HCT116 (cell line): ENCODE measurements around the gene MGRN1. TPM values are rescaled to one million over a fixed set of nuclear protein-coding genes. Genes with fewer than 3 reads are reported as not detected.

Source experiments
- ATAC-seq: fragments of 200-7000 bp; cut with Tn5 transposase; 2 replicates; pipeline ENCODE4 v1.9.1; 2020; ENCODE audit warnings: mild to moderate bottlenecking, moderate library complexity
- BruUV-seq: library from RNA; stranded (reverse); fragments of 400-500 nt; replicated peaks from 2 replicates; lab custom pipeline; 2021; lab: Mats Ljungman, UMichigan
- CTCF ChIA-PET: fragments of 300-600 bp; sonication (Branson Sonifier 250); formaldehyde crosslinking; loops from one replicate; lab custom pipeline; 2021; ENCODE audit warnings: antibody characterized with exemption; lab: Charles Lee
- POLR2A ChIA-PET: fragments of 300-600, 350-600 bp; sonication (Branson Sonifier 250); formaldehyde crosslinking; loops from one replicate; lab custom pipeline; 2021; ENCODE audit warnings: antibody characterized with exemption; lab: Charles Lee
- RAD21 ChIA-PET, 2 experiments: fragments of 300-600 bp; sonication (Branson Sonifier 250); formaldehyde crosslinking; loops; one replicate each; lab custom pipeline; 2023; ENCODE audit warnings: low total read pairs in 2 of 2; ENCODE audit not compliant: uncharacterized antibody in 2 of 2, unreplicated experiment in 2 of 2, low non-redundant PET in 1 of 2; lab: Charles Lee
- DNase-seq: peaks from one replicate; pipeline ENCODE4 v3.0.0-alpha.2; 2010; ENCODE audit warnings: low read depth, low spot score
- H2AFZ ChIP-seq: fragments of 200-600 bp; shearing (Covaris generic), sonication (generic); 2 replicates; pipeline ENCODE4 v1.6.1; 2017; ENCODE audit warnings: low read depth, mixed run types, mixed read lengths, antibody characterized with exemption, low read length; ENCODE audit not compliant: poor library complexity, severe bottlenecking
- H3K27ac ChIP-seq: 2 replicates; pipeline ENCODE4 v1.5.1; 2012; ENCODE audit warnings: low read depth, low read length
- H3K27me3 ChIP-seq: fragments of 200-600 bp; sonication (generic); 2 replicates; pipeline ENCODE4 v1.6.1; 2016; ENCODE audit warnings: mixed run types, low read length, mixed read lengths; ENCODE audit not compliant: insufficient read depth
- H3K36me3 ChIP-seq, 2 experiments: fragments of 200-500 bp in 1 of 2; fragments of 200-600 bp in 1 of 2; sonication (Bioruptor generic) in 1 of 2; sonication (generic) in 1 of 2; 2 replicates each; pipeline versions ENCODE4 v1.5.1 to v1.6.1; 2014 to 2016; ENCODE audit warnings: low read length in 2 of 2, inconsistent platforms in 1 of 2, mixed read lengths in 1 of 2, mixed run types in 1 of 2; ENCODE audit not compliant: insufficient read depth in 2 of 2, control insufficient read depth in 1 of 2
- H3K4me1 ChIP-seq, 2 experiments: fragments of 200-600 bp in 1 of 2; sonication (generic) in 1 of 2; 2 replicates each; pipeline versions ENCODE4 v1.5.1 to v1.6.1; 2012 to 2017; ENCODE audit warnings: low read length in 2 of 2, inconsistent platforms in 1 of 2, mild to moderate bottlenecking in 1 of 2, mixed read lengths in 1 of 2, mixed run types in 1 of 2, moderate library complexity in 1 of 2; ENCODE audit not compliant: insufficient read depth in 2 of 2, control insufficient read depth in 1 of 2
- H3K4me2 ChIP-seq: fragments of 200-600 bp; sonication (generic); 2 replicates; pipeline ENCODE4 v1.6.1; 2017; ENCODE audit warnings: mixed run types, low read length, mixed read lengths
- H3K4me3 ChIP-seq, 2 experiments: fragments of 200-600 bp in 1 of 2; sonication (generic) in 1 of 2; replicated peaks in 1 of 2; 2 replicates each; pipeline ENCODE4 v1.5.1; 2011 to 2016; ENCODE audit warnings: low read length in 2 of 2, control low read depth in 1 of 2, low read depth in 1 of 2, mild to moderate bottlenecking in 1 of 2, mixed read lengths in 1 of 2, mixed run types in 1 of 2
- H3K79me2 ChIP-seq: fragments of 200-600 bp; sonication (generic); 2 replicates; pipeline ENCODE4 v1.6.1; 2017; ENCODE audit warnings: mild to moderate bottlenecking, mixed run types, low read length, moderate library complexity, mixed read lengths; ENCODE audit not compliant: insufficient read depth
- H3K9ac ChIP-seq: fragments of 200-600 bp; sonication (generic); 2 replicates; pipeline ENCODE4 v1.6.1; 2016; ENCODE audit warnings: low read length, mixed read lengths
- H3K9me2 ChIP-seq: fragments of 200-600 bp; sonication (generic), shearing (Covaris generic); 2 replicates; pipeline ENCODE4 v1.6.1; 2017; ENCODE audit warnings: mixed run types, mild to moderate bottlenecking, moderate library complexity; ENCODE audit not compliant: insufficient read depth
- H3K9me3 ChIP-seq, 2 experiments: fragments of 200-500 bp in 1 of 2; fragments of 200-600 bp in 1 of 2; sonication (Bioruptor generic) in 1 of 2; sonication (generic) in 1 of 2; 2 replicates each; pipeline ENCODE4 v1.6.1; 2014 to 2017; ENCODE audit warnings: low read length in 2 of 2, mixed read lengths in 2 of 2, inconsistent platforms in 1 of 2, low read depth in 1 of 2, mild to moderate bottlenecking in 1 of 2, mixed run types in 1 of 2, moderate library complexity in 1 of 2; ENCODE audit not compliant: control insufficient read depth in 1 of 2, insufficient read depth in 1 of 2
- H4K20me1 ChIP-seq: fragments of 200-600 bp; sonication (generic), shearing (Covaris generic); 2 replicates; pipeline ENCODE4 v1.6.1; 2017; ENCODE audit warnings: mixed run types, mild to moderate bottlenecking, moderate library complexity; ENCODE audit not compliant: insufficient read depth
- CBX3 ChIP-seq: IDR thresholded peaks from 2 replicates; pipeline ENCODE4 v1.6.1; 2012; ENCODE audit warnings: low read depth
- EGR1 ChIP-seq: IDR thresholded peaks from 2 replicates; pipeline ENCODE4 v1.6.1; 2012; ENCODE audit warnings: low read depth
- ELF1 ChIP-seq: IDR thresholded peaks from 2 replicates; pipeline ENCODE4 v1.6.1; 2012; ENCODE audit warnings: low read depth, borderline replicate concordance
- EZH2phosphoT487 ChIP-seq: fragments of 200-600 bp; IDR thresholded peaks from 2 replicates; pipeline ENCODE4 v1.6.1; 2018; ENCODE audit warnings: antibody characterized with exemption, borderline replicate concordance
- FOSL1 ChIP-seq: IDR thresholded peaks from 2 replicates; pipeline ENCODE4 v1.6.1; 2012; ENCODE audit warnings: low read depth
- JUND ChIP-seq: IDR thresholded peaks from 2 replicates; pipeline ENCODE4 v1.6.1; 2012
- POLR2AphosphoS5 ChIP-seq: IDR thresholded peaks from 2 replicates; pipeline ENCODE4 v1.6.1; 2011; ENCODE audit warnings: mild to moderate bottlenecking, low read depth, low read length, moderate library complexity
- RAD21 ChIP-seq: IDR thresholded peaks from 2 replicates; pipeline ENCODE4 v1.6.1; 2012; ENCODE audit warnings: low read depth, mild to moderate bottlenecking
- SIN3A ChIP-seq: IDR thresholded peaks from 2 replicates; pipeline ENCODE4 v1.6.1; 2012; ENCODE audit warnings: low read depth
- SRF ChIP-seq: IDR thresholded peaks from 2 replicates; pipeline ENCODE4 v1.6.1; 2012; ENCODE audit warnings: low read depth
- YY1 ChIP-seq: IDR thresholded peaks from 2 replicates; pipeline ENCODE4 v1.6.1; 2011; ENCODE audit warnings: low read length, low read depth, moderate library complexity, mild to moderate bottlenecking; ENCODE audit not compliant: insufficient replicate concordance; ENCODE audit errors: extremely low read depth
- ZFX ChIP-seq: fragments of 450-650 bp; IDR thresholded peaks from 2 replicates; pipeline ENCODE4 v1.6.1; 2017
- intact Hi-C: fragments of 100-400 bp; cut with micrococcal nuclease; formaldehyde crosslinking; loops from 2 replicates; pipeline ENCODE4 v1.10.0; 2022
- total RNA-seq: library from RNA; stranded (reverse); gene quantifications from one replicate; pipeline ENCODE4 v1.2.1, GENCODE V29; 2021; ENCODE audit not compliant: unreplicated experiment
- TF ChIP-seq, protein P1 (sequence below): IDR thresholded peaks from 2 replicates; pipeline ENCODE4 v1.6.1; 2012
- TF ChIP-seq, protein P2 (sequence below): IDR thresholded peaks from 2 replicates; pipeline ENCODE4 v1.6.1; 2011; ENCODE audit warnings: mild to moderate bottlenecking, low read length, moderate library complexity; ENCODE audit not compliant: insufficient replicate concordance; ENCODE audit errors: extremely low read depth
- TF ChIP-seq, protein P3 (sequence below): IDR thresholded peaks from 2 replicates; pipeline ENCODE4 v1.6.1; 2012
- TF ChIP-seq, protein P4 (sequence below), 3 experiments: fragments of 200-600 bp in 1 of 3; sonication (generic) in 1 of 3; IDR thresholded peaks in 2 of 3; conservative IDR thresholded peaks in 1 of 3; 2 replicates each; pipeline ENCODE4 v1.5.1; 2012 to 2017; ENCODE audit warnings: low read depth in 2 of 3, low read length in 2 of 3, antibody characterized with exemption in 1 of 3, borderline replicate concordance in 1 of 3, control low read depth in 1 of 3, mild to moderate bottlenecking in 1 of 3, mixed read lengths in 1 of 3, mixed run types in 1 of 3, moderate library complexity in 1 of 3; ENCODE audit not compliant: insufficient read depth in 1 of 3

MGRN1 gene
- total RNA-seq, 1 experiment from 2014 or later, result 50.6 TPM

DNA sequence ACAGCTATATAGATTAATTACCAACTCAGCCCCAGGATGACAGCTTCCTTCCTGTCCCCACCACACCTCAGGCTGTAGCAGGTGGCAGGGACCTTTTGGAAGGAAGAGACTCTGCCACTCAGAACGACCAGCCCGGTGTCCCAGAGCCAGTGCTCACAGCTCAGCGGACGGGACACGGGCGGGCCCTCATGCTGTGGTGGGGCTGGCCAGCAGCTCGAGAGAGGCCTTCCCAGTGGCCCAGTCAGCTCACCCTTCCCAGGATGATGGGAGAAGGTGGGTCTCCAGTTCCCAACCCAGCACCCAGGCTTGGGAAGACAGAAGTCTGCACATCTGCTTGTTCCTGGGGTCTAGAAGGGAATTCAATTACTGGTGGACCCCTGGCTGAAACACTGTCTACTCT is 79.3 kb downstream of the MGRN1 start:
- Histone ChIP-seq H2AFZ (no peak overlapping the region), H3K4me3 (no peak overlapping the region), H3K9me2 (no peaks in the 10 kb centered on the region), H3K4me1 (no peaks in the 10 kb centered on the region), H3K27me3 (no peaks in the 10 kb centered on the region), H3K36me3 (peaks cover 8 to 21% of the 10 kb centered on the region in 2 experiments; a peak in 3 of 4 replicates), H3K9ac (no peak overlapping the region), H3K4me2 (no peak overlapping the region), H4K20me1 (no peaks in the 10 kb centered on the region), H3K27ac (no peak overlapping the region), H3K79me2 (no peaks in the 10 kb centered on the region), H3K9me3 (no peaks in the 10 kb centered on the region)
- DNase-seq (no peak), ATAC-seq (no peak)
- POLR2A ChIA-PET, result no interaction called here
- TF ChIP-seq, protein P1, sequence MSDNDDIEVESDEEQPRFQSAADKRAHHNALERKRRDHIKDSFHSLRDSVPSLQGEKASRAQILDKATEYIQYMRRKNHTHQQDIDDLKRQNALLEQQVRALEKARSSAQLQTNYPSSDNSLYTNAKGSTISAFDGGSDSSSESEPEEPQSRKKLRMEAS, result no peak
- no peak for TF ChIP-seq CBX3
- TF ChIP-seq, protein P2, sequence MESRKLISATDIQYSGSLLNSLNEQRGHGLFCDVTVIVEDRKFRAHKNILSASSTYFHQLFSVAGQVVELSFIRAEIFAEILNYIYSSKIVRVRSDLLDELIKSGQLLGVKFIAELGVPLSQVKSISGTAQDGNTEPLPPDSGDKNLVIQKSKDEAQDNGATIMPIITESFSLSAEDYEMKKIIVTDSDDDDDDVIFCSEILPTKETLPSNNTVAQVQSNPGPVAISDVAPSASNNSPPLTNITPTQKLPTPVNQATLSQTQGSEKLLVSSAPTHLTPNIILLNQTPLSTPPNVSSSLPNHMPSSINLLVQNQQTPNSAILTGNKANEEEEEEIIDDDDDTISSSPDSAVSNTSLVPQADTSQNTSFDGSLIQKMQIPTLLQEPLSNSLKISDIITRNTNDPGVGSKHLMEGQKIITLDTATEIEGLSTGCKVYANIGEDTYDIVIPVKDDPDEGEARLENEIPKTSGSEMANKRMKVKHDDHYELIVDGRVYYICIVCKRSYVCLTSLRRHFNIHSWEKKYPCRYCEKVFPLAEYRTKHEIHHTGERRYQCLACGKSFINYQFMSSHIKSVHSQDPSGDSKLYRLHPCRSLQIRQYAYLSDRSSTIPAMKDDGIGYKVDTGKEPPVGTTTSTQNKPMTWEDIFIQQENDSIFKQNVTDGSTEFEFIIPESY, result no peak
- TF ChIP-seq EGR1, result no peak
- TF ChIP-seq JUND, result no peak
- no peak for TF ChIP-seq FOSL1
- no peak for TF ChIP-seq POLR2AphosphoS5
- no peak for TF ChIP-seq SIN3A
- no peak for TF ChIP-seq EZH2phosphoT487
- TF ChIP-seq, protein P3, sequence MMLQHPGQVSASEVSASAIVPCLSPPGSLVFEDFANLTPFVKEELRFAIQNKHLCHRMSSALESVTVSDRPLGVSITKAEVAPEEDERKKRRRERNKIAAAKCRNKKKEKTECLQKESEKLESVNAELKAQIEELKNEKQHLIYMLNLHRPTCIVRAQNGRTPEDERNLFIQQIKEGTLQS, result no peak
- TF ChIP-seq RAD21, result no peak
- no peak for TF ChIP-seq ZFX
- TF ChIP-seq SRF, result no peak
- no peak for TF ChIP-seq YY1
- TF ChIP-seq ELF1, result no peak
- TF ChIP-seq, protein P4, sequence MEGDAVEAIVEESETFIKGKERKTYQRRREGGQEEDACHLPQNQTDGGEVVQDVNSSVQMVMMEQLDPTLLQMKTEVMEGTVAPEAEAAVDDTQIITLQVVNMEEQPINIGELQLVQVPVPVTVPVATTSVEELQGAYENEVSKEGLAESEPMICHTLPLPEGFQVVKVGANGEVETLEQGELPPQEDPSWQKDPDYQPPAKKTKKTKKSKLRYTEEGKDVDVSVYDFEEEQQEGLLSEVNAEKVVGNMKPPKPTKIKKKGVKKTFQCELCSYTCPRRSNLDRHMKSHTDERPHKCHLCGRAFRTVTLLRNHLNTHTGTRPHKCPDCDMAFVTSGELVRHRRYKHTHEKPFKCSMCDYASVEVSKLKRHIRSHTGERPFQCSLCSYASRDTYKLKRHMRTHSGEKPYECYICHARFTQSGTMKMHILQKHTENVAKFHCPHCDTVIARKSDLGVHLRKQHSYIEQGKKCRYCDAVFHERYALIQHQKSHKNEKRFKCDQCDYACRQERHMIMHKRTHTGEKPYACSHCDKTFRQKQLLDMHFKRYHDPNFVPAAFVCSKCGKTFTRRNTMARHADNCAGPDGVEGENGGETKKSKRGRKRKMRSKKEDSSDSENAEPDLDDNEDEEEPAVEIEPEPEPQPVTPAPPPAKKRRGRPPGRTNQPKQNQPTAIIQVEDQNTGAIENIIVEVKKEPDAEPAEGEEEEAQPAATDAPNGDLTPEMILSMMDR (IDR thresholded peaks at IDR 0.05 in 2 of 3, conservative IDR thresholded peaks at IDR 0.05 in 1 of 3; ENCODE audit: borderline replicate concordance in 1 of 3, insufficient read depth in 1 of 3, low read depth in 2 of 3, low read length in 2 of 3), result no peak
- BruUV-seq, result no TSS peak
- RAD21 ChIA-PET, result interaction anchor here in 1 of 2 experiments (0.5 kb wide), 1 partner anchor 252 kb away, joined by 3 read pairs; no protein-coding TSS in a partner anchor
- CTCF ChIA-PET, result no interaction called here
- intact Hi-C loops, result no loop called here
